SU-DHL-6 (cell line): ENCODE data around the gene CGB3.

ENCODE experiments used
- H2AFZ ChIP-seq: fragments of 200-600 bp; sonication (generic); 2 replicates; pipeline ENCODE4 v1.6.1; 2014; ENCODE audit warnings: low read depth, mild to moderate bottlenecking, moderate library complexity, mixed read lengths, antibody characterized with exemption, low read length; ENCODE audit not compliant: severe bottlenecking
- H3F3A ChIP-seq: fragments of 200-600 bp; shearing (Covaris generic); 2 replicates; pipeline ENCODE4 v1.6.0; 2016; ENCODE audit warnings: antibody characterized with exemption, mild to moderate bottlenecking; ENCODE audit not compliant: insufficient read depth
- H3K27ac ChIP-seq: fragments of 200-600 bp; sonication (generic); 2 replicates; pipeline ENCODE4 v1.5.1; 2016; ENCODE audit warnings: low read depth, mild to moderate bottlenecking, low read length, moderate library complexity, mixed read lengths
- H3K27me3 ChIP-seq: fragments of 200-600 bp; sonication (generic), shearing (Covaris generic); 2 replicates; pipeline ENCODE4 v1.6.0; 2014; ENCODE audit warnings: mild to moderate bottlenecking, low read length
- H3K36me3 ChIP-seq: fragments of 200-600 bp; sonication (generic); 2 replicates; pipeline ENCODE4 v1.6.1; 2014; ENCODE audit warnings: mild to moderate bottlenecking, low read length, mixed read lengths
- H3K4me2 ChIP-seq: fragments of 300-600, 200-600 bp; shearing (Covaris generic), sonication (generic); 2 replicates; pipeline ENCODE4 v1.6.0; 2014; ENCODE audit warnings: low read length, low read depth, mild to moderate bottlenecking; ENCODE audit not compliant: poor library complexity, severe bottlenecking
- H3K4me3 ChIP-seq: fragments of 200-600 bp; sonication (generic); 2 replicates; pipeline ENCODE4 v1.5.1; 2014; ENCODE audit warnings: antibody characterized with exemption, low read length, mild to moderate bottlenecking, mixed read lengths; ENCODE audit not compliant: insufficient read depth, poor library complexity, severe bottlenecking
- H3K79me2 ChIP-seq: fragments of 200-600 bp; sonication (generic); 2 replicates; pipeline ENCODE4 v1.6.1; 2014; ENCODE audit warnings: mild to moderate bottlenecking, low read length, moderate library complexity; ENCODE audit not compliant: insufficient read depth
- H3K9ac ChIP-seq: fragments of 200-600 bp; sonication (generic); 2 replicates; pipeline ENCODE4 v1.7.0; 2014; ENCODE audit warnings: mild to moderate bottlenecking, low read length
- H3K9me2 ChIP-seq: fragments of 200-600 bp; sonication (generic); replicated peaks from 2 replicates; pipeline ENCODE4 v1.6.1; 2014; ENCODE audit warnings: low read length; ENCODE audit not compliant: insufficient read depth
- H3K9me3 ChIP-seq: fragments of 200-600 bp; sonication (generic); 2 replicates; pipeline ENCODE4 v1.6.1; 2014; ENCODE audit warnings: low read length, mixed read lengths; ENCODE audit not compliant: insufficient read depth
- H4K20me1 ChIP-seq: fragments of 200-600 bp; sonication (generic); 2 replicates; pipeline ENCODE4 v1.6.1; 2014; ENCODE audit warnings: low read depth, mild to moderate bottlenecking, antibody characterized with exemption, low read length, moderate library complexity, mixed read lengths
- EZH2phosphoT487 ChIP-seq: fragments of 200-600 bp; sonication (generic), shearing (Covaris generic); conservative IDR thresholded peaks from 2 replicates; pipeline ENCODE4 v1.6.1; 2018; ENCODE audit warnings: mild to moderate bottlenecking, antibody characterized with exemption, low read length, moderate library complexity, mixed read lengths
- TF ChIP-seq, protein P1 (sequence below): fragments of 200-600 bp; sonication (generic); IDR thresholded peaks from one replicate; pipeline ENCODE4 v1.5.1; 2017; ENCODE audit warnings: antibody characterized with exemption, mild to moderate bottlenecking, low read length, moderate library complexity; ENCODE audit not compliant: insufficient read depth, poor library complexity, severe bottlenecking

Gene CGB3

DNA sequence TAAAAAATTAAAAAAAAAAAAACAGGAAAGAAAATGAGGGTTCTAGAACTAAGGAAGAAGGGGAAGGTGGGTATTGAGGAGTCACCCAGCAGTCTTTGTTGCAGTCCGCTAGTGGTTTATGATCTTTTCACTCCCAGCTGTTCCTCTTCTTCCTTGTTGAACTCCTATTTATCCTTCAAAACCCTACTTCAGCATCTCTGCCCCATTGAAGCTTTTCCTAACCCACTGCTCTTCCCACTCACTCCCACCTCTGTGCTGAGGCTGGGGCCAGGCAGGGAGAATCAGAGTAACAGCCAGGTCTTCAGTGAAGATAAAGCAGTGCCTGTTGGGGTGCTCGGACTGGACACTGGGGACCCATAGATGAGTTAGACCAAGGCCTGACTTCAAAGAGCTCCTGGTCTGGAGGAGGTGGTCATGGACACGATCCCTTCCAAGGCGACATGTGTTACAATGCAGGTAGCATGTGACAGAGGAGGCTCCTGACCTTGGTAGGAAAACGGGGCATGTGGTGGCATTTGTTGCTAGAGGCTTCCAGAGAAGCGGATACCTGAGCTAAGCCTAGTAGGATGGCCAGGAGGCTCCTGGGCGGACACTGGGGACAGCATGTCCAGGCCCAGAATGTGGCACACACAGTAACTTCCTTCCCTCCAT is 19.0 kb downstream of the CGB3 start:
- Histone ChIP-seq H3K4me2 (no peak overlapping the region), H3K9ac (no peak overlapping the region), H4K20me1 (no peaks in the 10 kb centered on the region), H3K9me3 (no peaks in the 10 kb centered on the region), H3K27ac (no peak overlapping the region), H3F3A (no peaks in the 10 kb centered on the region), H3K79me2 (0 out of 2 replicates have a peak, but pooled peaks cover under 1% of the 10 kb centered on the region), H3K36me3 (no peaks in the 10 kb centered on the region; the same call in 1 of the 2 replicates), H3K27me3 (no peaks in the 10 kb centered on the region), H2AFZ (no peak overlapping the region), H3K9me2 (no peaks in the 10 kb centered on the region), H3K4me3 (no peak overlapping the region)
- TF ChIP-seq EZH2phosphoT487, result no peak
- TF ChIP-seq, protein P1, sequence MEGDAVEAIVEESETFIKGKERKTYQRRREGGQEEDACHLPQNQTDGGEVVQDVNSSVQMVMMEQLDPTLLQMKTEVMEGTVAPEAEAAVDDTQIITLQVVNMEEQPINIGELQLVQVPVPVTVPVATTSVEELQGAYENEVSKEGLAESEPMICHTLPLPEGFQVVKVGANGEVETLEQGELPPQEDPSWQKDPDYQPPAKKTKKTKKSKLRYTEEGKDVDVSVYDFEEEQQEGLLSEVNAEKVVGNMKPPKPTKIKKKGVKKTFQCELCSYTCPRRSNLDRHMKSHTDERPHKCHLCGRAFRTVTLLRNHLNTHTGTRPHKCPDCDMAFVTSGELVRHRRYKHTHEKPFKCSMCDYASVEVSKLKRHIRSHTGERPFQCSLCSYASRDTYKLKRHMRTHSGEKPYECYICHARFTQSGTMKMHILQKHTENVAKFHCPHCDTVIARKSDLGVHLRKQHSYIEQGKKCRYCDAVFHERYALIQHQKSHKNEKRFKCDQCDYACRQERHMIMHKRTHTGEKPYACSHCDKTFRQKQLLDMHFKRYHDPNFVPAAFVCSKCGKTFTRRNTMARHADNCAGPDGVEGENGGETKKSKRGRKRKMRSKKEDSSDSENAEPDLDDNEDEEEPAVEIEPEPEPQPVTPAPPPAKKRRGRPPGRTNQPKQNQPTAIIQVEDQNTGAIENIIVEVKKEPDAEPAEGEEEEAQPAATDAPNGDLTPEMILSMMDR, result no peak

DNA sequence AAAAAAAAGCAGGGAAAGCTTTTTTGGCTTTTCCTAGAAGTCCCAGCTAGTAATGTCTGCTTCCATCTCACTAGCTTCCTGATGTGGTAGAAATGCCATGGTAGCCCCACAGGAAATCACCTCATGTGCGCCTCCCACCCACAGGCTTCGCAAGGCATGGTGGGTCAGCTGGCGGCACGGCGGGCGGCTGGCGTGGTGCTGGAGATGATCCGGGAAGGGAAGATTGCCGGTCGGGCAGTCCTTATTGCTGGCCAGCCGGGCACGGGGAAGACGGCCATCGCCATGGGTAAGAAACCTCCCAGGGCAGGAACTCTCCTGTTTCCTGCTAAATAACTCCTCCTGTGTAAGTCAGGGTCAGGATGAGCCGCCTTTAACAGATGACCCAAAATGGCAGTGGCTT is 20.0 kb downstream of the CGB3 start:
- H3F3A ChIP-seq, result no peaks in the 10 kb centered on the region
- H3K27ac ChIP-seq, result no peak overlapping the region
- TF ChIP-seq, protein P1, result no peak
- no peak for TF ChIP-seq EZH2phosphoT487
- no peak overlapping the region for H3K4me2 ChIP-seq
- H3K4me3 ChIP-seq, result no peak overlapping the region
- no peaks in the 10 kb centered on the region for H3K9me2 ChIP-seq
- no peaks in the 10 kb centered on the region for H3K9me3 ChIP-seq
- H3K79me2 ChIP-seq, result 0 out of 2 replicates have a peak, but pooled peaks cover 4% of the 10 kb centered on the region
- no peaks in the 10 kb centered on the region; the same call in 1 of the 2 replicates for H3K36me3 ChIP-seq
- no peak overlapping the region for H2AFZ ChIP-seq
- H3K27me3 ChIP-seq, result no peaks in the 10 kb centered on the region
- no peak overlapping the region for H3K9ac ChIP-seq
- no peaks in the 10 kb centered on the region for H4K20me1 ChIP-seq

DNA sequence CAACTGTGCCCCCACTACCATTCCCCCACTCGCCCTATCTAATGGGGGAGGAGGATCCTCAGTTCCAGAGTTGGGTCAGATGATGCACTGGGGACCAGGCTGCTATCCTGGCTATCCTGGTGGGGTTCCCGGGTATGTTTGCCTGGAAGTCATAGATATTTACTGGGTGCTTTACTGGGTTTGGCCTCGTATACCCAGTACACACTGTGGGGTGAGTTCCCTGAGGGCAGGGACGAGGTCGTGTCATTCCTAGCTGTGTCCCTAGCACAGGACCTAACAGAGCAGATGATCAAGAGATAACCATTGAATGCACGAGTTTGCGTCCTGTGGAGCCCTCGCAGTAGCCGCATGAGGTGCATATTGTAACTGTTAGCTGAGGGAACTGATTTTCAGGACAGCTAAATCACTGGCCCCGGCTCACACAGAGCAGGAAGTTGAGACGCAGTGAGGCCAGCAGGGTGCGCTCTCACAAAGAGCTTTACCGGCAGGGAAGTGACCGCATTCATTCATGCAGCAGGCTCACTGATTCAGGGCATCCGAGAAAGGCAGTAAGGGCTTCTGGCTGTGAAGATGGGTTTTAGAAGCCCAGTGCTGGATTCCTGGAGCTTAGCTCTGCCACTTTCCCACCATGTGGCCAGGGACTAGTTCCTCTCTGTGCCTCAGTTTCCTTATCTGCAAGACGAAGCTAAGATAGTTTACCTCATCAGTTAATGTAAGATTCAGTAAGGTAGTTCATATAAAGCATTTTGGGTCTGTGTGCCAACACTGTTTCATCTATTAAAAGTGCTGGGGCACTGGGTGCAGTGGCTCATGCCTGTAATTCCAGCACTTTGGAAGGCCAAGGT is 24.4 kb downstream of the CGB3 start:
- Histone ChIP-seq H3K9ac (no peak overlapping the region), H3F3A (no peaks in the 10 kb centered on the region), H3K79me2 (peaks cover 30% of the 10 kb centered on the region), H3K4me2 (no peak overlapping the region), H4K20me1 (no peaks in the 10 kb centered on the region), H3K9me2 (no peaks in the 10 kb centered on the region), H3K27ac (no peak overlapping the region), H3K4me3 (no peak overlapping the region), H3K9me3 (no peaks in the 10 kb centered on the region), H3K36me3 (no peaks in the 10 kb centered on the region; the same call in 1 of the 2 replicates), H3K27me3 (no peaks in the 10 kb centered on the region), H2AFZ (no peak overlapping the region)
- TF ChIP-seq, protein P1, result peak; percentile 80
- no peak for TF ChIP-seq EZH2phosphoT487
